Naive thymus-derived CD4-positive, alpha-beta T cell (primary cell): ENCODE measurements around the gene IFNLR1. TPM values are rescaled to one million over a fixed set of nuclear protein-coding genes. Genes with fewer than 3 reads are reported as not detected.
A peak's percentile ranks its signal among the peaks of the same experiment; 100 is the strongest.

Source experiments
- ATAC-seq: fragments of 150-1000 bp; cut with Tn5 transposase; 2 replicates; pipeline ENCODE4 v1.10.0; 2021; ENCODE audit warnings: mild to moderate bottlenecking, moderate library complexity
- CTCF ChIA-PET: fragments of 350-600 bp; sonication (Branson Sonifier 250); formaldehyde crosslinking; loops from one replicate; lab custom pipeline; 2021; ENCODE audit warnings: antibody characterized with exemption; lab: Charles Lee
- POLR2A ChIA-PET: fragments of 350-600 bp; sonication (Branson Sonifier 250); formaldehyde crosslinking; loops from one replicate; lab custom pipeline; 2021; ENCODE audit warnings: antibody characterized with exemption, inconsistent platforms; lab: Charles Lee
- DNase-seq, 9 donors: peaks; one replicate each; pipeline versions ENCODE4 v3.0.0 to v3.0.0-alpha.2; 2020 to 2022; ENCODE audit warnings: mixed read lengths in 1 of 9
- H3K27ac ChIP-seq: one replicate; pipeline ENCODE4 v1.7.0; 2013; ENCODE audit warnings: mild to moderate bottlenecking, low read depth, low read length, moderate library complexity
- H3K27me3 ChIP-seq, 2 donors: one replicate each; pipeline ENCODE4 v1.7.0; 2013; ENCODE audit warnings: low read length in 2 of 2, mild to moderate bottlenecking in 2 of 2, moderate library complexity in 2 of 2; ENCODE audit not compliant: control insufficient read depth in 2 of 2, insufficient read depth in 2 of 2
- H3K36me3 ChIP-seq, 3 experiments: 1 replicate in 2 of 3; 2 replicates in 1 of 3; pipeline ENCODE4 v1.7.0; 2013; ENCODE audit warnings: low read length in 3 of 3, mild to moderate bottlenecking in 3 of 3, moderate library complexity in 1 of 3; ENCODE audit not compliant: insufficient read depth in 3 of 3, control insufficient read depth in 2 of 3
- H3K4me1 ChIP-seq, 2 donors: one replicate each; pipeline ENCODE4 v1.7.0; 2013; ENCODE audit warnings: low read length in 2 of 2, mild to moderate bottlenecking in 2 of 2, moderate library complexity in 1 of 2; ENCODE audit not compliant: control insufficient read depth in 2 of 2, insufficient read depth in 2 of 2
- H3K4me3 ChIP-seq: 2 replicates; pipeline ENCODE4 v1.7.0; 2013; ENCODE audit warnings: mild to moderate bottlenecking, low read length
- H3K9me3 ChIP-seq, 3 experiments: 1 replicate in 2 of 3; 2 replicates in 1 of 3; pipeline ENCODE4 v1.7.0; 2013; ENCODE audit warnings: low read length in 3 of 3; ENCODE audit not compliant: control insufficient read depth in 2 of 3
- H3K27ac Mint-ChIP-seq, 9 donors: one replicate each; pipeline ENCODE4 v1.8.0; 2020 to 2022; ENCODE audit warnings: mixed read lengths in 9 of 9, mild to moderate bottlenecking in 8 of 9, moderate library complexity in 5 of 9, inconsistent platforms in 2 of 9
- H3K27me3 Mint-ChIP-seq, 5 donors: one replicate each; pipeline ENCODE4 v1.8.0; 2021 to 2022; ENCODE audit warnings: mixed read lengths in 5 of 5, mild to moderate bottlenecking in 1 of 5
- H3K36me3 Mint-ChIP-seq, 5 donors: one replicate each; pipeline ENCODE4 v1.8.0; 2020 to 2022; ENCODE audit warnings: mixed read lengths in 5 of 5, mild to moderate bottlenecking in 3 of 5, inconsistent platforms in 1 of 5
- H3K4me1 Mint-ChIP-seq, 7 donors: one replicate each; pipeline ENCODE4 v1.8.0; 2020 to 2022; ENCODE audit warnings: mixed read lengths in 7 of 7, mild to moderate bottlenecking in 3 of 7, inconsistent platforms in 1 of 7
- H3K4me3 Mint-ChIP-seq, 10 donors: one replicate each; pipeline ENCODE4 v1.8.0; 2020 to 2022; ENCODE audit warnings: mild to moderate bottlenecking in 10 of 10, mixed read lengths in 10 of 10, moderate library complexity in 6 of 10, inconsistent platforms in 2 of 10
- H3K9me3 Mint-ChIP-seq, 11 donors: one replicate each; pipeline ENCODE4 v1.8.0; 2020 to 2022; ENCODE audit warnings: mixed read lengths in 11 of 11, mild to moderate bottlenecking in 4 of 11, inconsistent platforms in 1 of 11, moderate library complexity in 1 of 11
- intact Hi-C, 2 donors: fragments of 100-400 bp; cut with micrococcal nuclease; formaldehyde crosslinking; loops; one replicate each; pipeline ENCODE4 v1.15.1; 2023
- polyA plus RNA-seq, 2 donors: library from polyadenylated mRNA; unstranded; fragments of 300-500 nt; fragmentation: Illumina TruSeq; gene quantifications; one replicate each; pipeline ENCODE4 v1.2.3, GENCODE V29; 2021
- total RNA-seq, 6 experiments: library from RNA in 5 of 6; stranded (reverse) in 5 of 6; gene quantifications; 1 replicate in 5 of 6; 2 replicates in 1 of 6; pipeline ENCODE4 v1.2.3 and lab custom pipeline; 2021 to 2026

The IFNLR1 gene
- total and polyA plus RNA-seq, 7 experiments from 2014 or later = 0.08 to 3.9 (median 1.5) TPM

GRCh38 chr1:24136956-24137539 is 50.0 kb downstream of the IFNLR1 start:
- Mint-ChIP-seq H3K36me3 (no peaks in the 10 kb centered on the region), H3K4me3 (no peak overlapping the region), H3K4me1 (peaks cover 0 to 5% (median 2%) of the 10 kb centered on the region in 7 donors), H3K27me3 (peaks cover 0 to 16% (median 3%) of the 10 kb centered on the region in 5 donors), H3K27ac (no peak overlapping the region), H3K9me3 (peaks cover 0 to 7% (median 2%) of the 10 kb centered on the region in 11 donors)
- ATAC-seq (no peak), DNase-seq (no peak)
- CTCF ChIA-PET = interaction anchor here (0.7 kb wide), 1 partner anchor 787 kb away, joined by 3 read pairs; no protein-coding TSS in a partner anchor
- no peak overlapping the region for H3K4me3 ChIP-seq
- no peaks in the 10 kb centered on the region for H3K36me3 ChIP-seq
- intact Hi-C loops = no loop called here
- POLR2A ChIA-PET = no interaction called here
- H3K4me1 ChIP-seq = no peaks in the 10 kb centered on the region
- no peaks in the 10 kb centered on the region for H3K27me3 ChIP-seq
- H3K9me3 ChIP-seq = no peaks in the 10 kb centered on the region
- H3K27ac ChIP-seq = no peak overlapping the region

- H3K36me3 ChIP-seq = no peaks in the 10 kb centered on the region
- H3K9me3 ChIP-seq = peaks cover 0 to 9% (median 0%) of the 10 kb centered on the region in 3 experiments
- no peak overlapping the region for H3K4me3 ChIP-seq
- DNase-seq = no peak
- Mint-ChIP-seq H3K9me3 (peaks cover 0 to 29% (median 7%) of the 10 kb centered on the region in 11 donors), H3K27me3 (peaks cover 0 to 19% (median 0%) of the 10 kb centered on the region in 5 donors), H3K36me3 (peaks cover 0 to 8% (median 0%) of the 10 kb centered on the region in 5 donors), H3K27ac (peak overlapping the region in 1 of 9 donors; percentile 43), H3K4me3 (no peak overlapping the region), H3K4me1 (peaks cover 0 to 5% (median 2%) of the 10 kb centered on the region in 7 donors)
- POLR2A ChIA-PET = no interaction called here
- H3K4me1 ChIP-seq = no peaks in the 10 kb centered on the region
- CTCF ChIA-PET = interaction anchor here (0.8 kb wide), 1 partner anchor 13 kb away, joined by 3 read pairs; no protein-coding TSS in a partner anchor
- no peaks in the 10 kb centered on the region for H3K27me3 ChIP-seq
- ATAC-seq = no peak
- no peak overlapping the region for H3K27ac ChIP-seq
- intact Hi-C loops = no loop called here
These were observed 52.7 kb downstream of the IFNLR1 start for GRCh38 chr1:24134376-24134775.

DNA sequence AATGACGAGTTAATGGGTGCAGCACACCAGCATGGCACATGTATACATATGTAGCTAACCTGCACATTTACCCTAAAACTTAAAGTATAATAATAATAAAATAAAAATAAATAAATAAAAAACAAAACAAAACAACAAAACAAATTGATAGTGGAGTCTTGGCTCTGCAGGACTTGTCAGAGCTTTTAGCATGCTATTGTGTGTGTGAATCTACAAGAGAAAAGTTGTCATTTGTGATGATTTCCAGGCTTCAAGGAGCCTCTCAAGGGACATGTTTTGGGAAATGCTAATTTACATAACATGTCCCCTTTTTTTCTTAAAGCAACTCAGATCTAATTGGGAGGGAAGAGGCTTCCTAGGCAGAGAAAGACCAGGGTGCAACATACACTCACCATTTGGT is 53.3 kb downstream of the IFNLR1 start:
- Histone ChIP-seq H3K27me3 (no peaks in the 10 kb centered on the region), H3K36me3 (no peaks in the 10 kb centered on the region), H3K9me3 (peaks cover 0 to 9% (median 0%) of the 10 kb centered on the region in 3 experiments), H3K4me3 (no peak overlapping the region), H3K4me1 (no peaks in the 10 kb centered on the region), H3K27ac (no peak overlapping the region)
- peaks cover 0 to 9% (median 0%) of the 10 kb centered on the region in 5 donors for H3K36me3 Mint-ChIP-seq
- H3K9me3 Mint-ChIP-seq = peaks cover 4 to 32% (median 7%) of the 10 kb centered on the region in 11 donors
- no peak overlapping the region for H3K27ac Mint-ChIP-seq
- no peak overlapping the region for H3K4me3 Mint-ChIP-seq
- DNase-seq (no peak), ATAC-seq (no peak)
- intact Hi-C loops = no loop called here
- CTCF ChIA-PET = no interaction called here
- H3K27me3 Mint-ChIP-seq = peaks cover 0 to 19% (median 0%) of the 10 kb centered on the region in 5 donors
- H3K4me1 Mint-ChIP-seq = peaks cover 0 to 3% (median 0%) of the 10 kb centered on the region in 7 donors
- POLR2A ChIA-PET = no interaction called here

GRCh38 chr1:24130385-24130784 is 56.7 kb downstream of the IFNLR1 start:
- intact Hi-C loops = no loop called here
- ATAC-seq = no peak
- H3K4me3 Mint-ChIP-seq = no peak overlapping the region
- no peak for DNase-seq
- no peak overlapping the region for H3K27ac Mint-ChIP-seq
- no peak overlapping the region for H3K4me3 ChIP-seq
- CTCF ChIA-PET = no interaction called here
- H3K36me3 ChIP-seq = no peaks in the 10 kb centered on the region
- H3K27me3 ChIP-seq = no peaks in the 10 kb centered on the region
- POLR2A ChIA-PET = no interaction called here
- H3K27me3 Mint-ChIP-seq = peaks cover 0 to 19% (median 0%) of the 10 kb centered on the region in 5 donors
- peaks cover 4 to 32% (median 7%) of the 10 kb centered on the region in 11 donors for H3K9me3 Mint-ChIP-seq
- H3K36me3 Mint-ChIP-seq = peaks cover 0 to 9% (median 0%) of the 10 kb centered on the region in 5 donors
- no peaks in the 10 kb centered on the region for H3K4me1 ChIP-seq
- H3K27ac ChIP-seq = no peak overlapping the region
- H3K9me3 ChIP-seq = peaks cover 0 to 9% (median 0%) of the 10 kb centered on the region in 3 experiments
- peaks cover 0 to 2% (median 0%) of the 10 kb centered on the region in 7 donors for H3K4me1 Mint-ChIP-seq

GRCh38 chr1:24127801-24128363 is 59.2 kb downstream of the IFNLR1 start:
- Histone ChIP-seq H3K4me3 (no peak overlapping the region), H3K9me3 (peaks cover 0 to 9% (median 0%) of the 10 kb centered on the region in 3 experiments), H3K27me3 (no peaks in the 10 kb centered on the region), H3K36me3 (no peaks in the 10 kb centered on the region), H3K27ac (no peak overlapping the region), H3K4me1 (no peaks in the 10 kb centered on the region)
- no peak overlapping the region for H3K4me3 Mint-ChIP-seq
- CTCF ChIA-PET = no interaction called here
- peaks cover 0 to 2% (median 0%) of the 10 kb centered on the region in 7 donors for H3K4me1 Mint-ChIP-seq
- DNase-seq (no peak), ATAC-seq (no peak)
- peaks cover 0 to 14% (median 0%) of the 10 kb centered on the region in 5 donors for H3K27me3 Mint-ChIP-seq
- H3K36me3 Mint-ChIP-seq = peaks cover 0 to 9% (median 0%) of the 10 kb centered on the region in 5 donors
- intact Hi-C loops = no loop called here
- no peak overlapping the region for H3K27ac Mint-ChIP-seq
- POLR2A ChIA-PET = no interaction called here
- H3K9me3 Mint-ChIP-seq = peaks cover 2 to 28% (median 9%) of the 10 kb centered on the region in 11 donors

- ATAC-seq (no peak), DNase-seq (no peak)
- intact Hi-C loops = no loop called here
- peaks cover 0 to 9% (median 0%) of the 10 kb centered on the region in 5 donors for H3K36me3 Mint-ChIP-seq
- ChIA-PET POLR2A (no interaction called here), CTCF (interaction anchor here (0.6 kb wide), 1 partner anchor 1940 kb away, joined by 6 read pairs; the partner anchor contains the start of gene TRIM63)
- no peaks in the 10 kb centered on the region for H3K36me3 ChIP-seq
- H3K4me3 Mint-ChIP-seq = no peak overlapping the region
- H3K27ac Mint-ChIP-seq = peak overlapping the region in 1 of 9 donors; percentile 43
- no peak overlapping the region for H3K27ac ChIP-seq
- no peaks in the 10 kb centered on the region for H3K27me3 ChIP-seq
- H3K4me3 ChIP-seq = no peak overlapping the region
- H3K4me1 ChIP-seq = no peaks in the 10 kb centered on the region
- peaks cover 0 to 14% (median 0%) of the 10 kb centered on the region in 5 donors for H3K27me3 Mint-ChIP-seq
- H3K9me3 Mint-ChIP-seq = peaks cover 0 to 28% (median 9%) of the 10 kb centered on the region in 11 donors
- peaks cover 0 to 9% (median 0%) of the 10 kb centered on the region in 3 experiments for H3K9me3 ChIP-seq
- H3K4me1 Mint-ChIP-seq = peaks cover 0 to 2% (median 0%) of the 10 kb centered on the region in 7 donors
These were observed 59.8 kb downstream of the IFNLR1 start for GRCh38 chr1:24127134-24127800.
